ELF-1 (cell line): ENCODE results near the gene RBBP8NL.
A peak's percentile ranks its signal among the peaks of the same experiment; 100 is the strongest.

Source experiments
- DNase-seq: peaks from one replicate; pipeline ENCODE4 v3.0.0-alpha.2; 2016; ENCODE audit warnings: low read depth, low spot score

Gene RBBP8NL

GRCh38 chr20:62407221-62407992, 19.9 kb downstream of the RBBP8NL start, which contains the start of gene CABLES2:
Gene CABLES2, minus strand, starts transcription at chr20:62407285. Its CDS starts 9 bp downstream, at chr20:62407276.
- peak; percentile 88 for DNase-seq

DNA sequence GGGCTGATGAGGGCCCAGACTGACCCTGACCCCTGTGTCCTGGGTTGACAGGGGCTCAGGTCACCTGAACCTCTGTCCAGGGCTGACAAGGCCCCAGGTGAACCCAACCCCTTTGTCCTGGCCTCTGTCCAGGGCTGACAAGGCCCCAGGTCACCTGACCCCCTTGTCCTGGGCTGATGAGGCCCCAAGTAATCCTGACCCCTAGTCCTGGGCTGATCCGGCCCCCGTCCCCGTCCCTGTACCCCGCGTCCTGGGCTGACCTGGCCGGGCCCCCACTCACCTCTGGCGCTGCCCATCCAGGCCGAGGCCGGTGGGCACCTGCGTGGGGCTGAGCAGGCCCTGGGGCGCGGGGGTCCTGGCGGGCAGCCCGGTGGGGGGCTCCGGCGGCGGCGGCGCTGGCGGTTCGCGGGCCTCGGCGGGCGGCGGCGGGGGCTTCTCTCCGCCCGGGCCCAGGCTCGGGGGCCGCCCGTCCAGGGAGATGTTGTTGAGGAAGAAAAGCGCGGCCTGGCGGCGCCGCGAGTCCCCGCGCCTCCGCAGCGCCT, 20.6 kb downstream of the RBBP8NL start:
- DNase-seq: no peak

DNA sequence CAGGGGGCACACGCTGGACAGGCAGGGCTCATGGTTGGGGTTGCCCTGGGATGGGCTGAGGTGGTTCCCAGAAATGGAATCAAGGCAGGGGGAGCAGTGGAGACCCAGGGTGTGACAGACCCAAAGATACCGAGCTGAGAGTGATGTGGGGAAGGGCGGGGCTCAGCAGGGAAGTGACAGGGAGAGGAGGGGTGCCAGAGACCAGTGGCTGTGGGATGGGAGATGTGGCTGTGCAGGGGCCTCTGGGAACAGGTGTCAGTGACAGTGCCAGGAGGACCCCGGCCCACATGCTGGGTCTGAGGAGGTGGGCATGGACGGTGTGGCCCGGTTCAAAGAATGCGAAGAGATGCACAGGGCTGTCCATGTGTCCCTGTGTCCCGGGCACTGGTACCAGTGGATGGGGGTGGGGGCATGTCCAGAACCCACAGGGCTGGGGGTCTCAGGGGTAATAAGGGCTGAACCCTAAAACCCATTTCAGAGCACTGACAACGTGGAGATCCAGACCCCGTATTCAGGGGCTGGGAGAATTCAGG, 21.3 kb downstream of the RBBP8NL start:
- no peak for DNase-seq

- DNase-seq: peak; percentile 73
Observed at GRCh38 chr20:62405108-62405980, 22.0 kb downstream of the RBBP8NL start.

GRCh38 chr20:62404761-62405107, 22.6 kb downstream of the RBBP8NL start:
- no peak for DNase-seq

GRCh38 chr20:62404112-62404665, 23.1 kb downstream of the RBBP8NL start:
- DNase-seq: no peak

GRCh38 chr20:62403331-62403730, 24.0 kb downstream of the RBBP8NL start:
- no peak for DNase-seq

- no peak for DNase-seq
Observed at GRCh38 chr20:62402456-62403150, 24.7 kb downstream of the RBBP8NL start.

GRCh38 chr20:62401331-62401779, 26.0 kb downstream of the RBBP8NL start:
- peak; percentile 66 for DNase-seq

GRCh38 chr20:62400541-62400940, 26.8 kb downstream of the RBBP8NL start:
- DNase-seq: no peak

DNA sequence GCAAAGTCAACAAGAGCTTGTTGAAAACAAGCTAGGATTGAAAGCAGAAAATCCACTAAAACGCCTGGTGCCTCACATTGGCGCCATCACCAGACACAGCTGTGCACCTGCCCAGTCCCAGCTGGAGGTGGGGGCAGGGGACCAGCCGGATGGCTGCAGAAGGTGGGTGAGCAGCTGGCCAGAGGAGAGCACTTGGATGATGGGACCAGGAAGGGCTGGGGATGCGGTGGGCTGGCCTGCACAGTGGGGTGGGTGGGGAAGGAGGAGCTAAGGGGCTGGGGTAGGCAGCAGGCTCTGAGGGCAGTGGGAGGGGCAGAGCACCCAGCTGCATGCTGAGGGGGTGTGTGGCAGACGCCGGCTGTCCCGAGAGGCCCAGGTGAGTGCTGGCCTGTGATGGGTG, 27.3 kb downstream of the RBBP8NL start:
- DNase-seq: no peak

GRCh38 chr20:62398120-62398821, 29.1 kb downstream of the RBBP8NL start:
- DNase-seq: no peak

DNA sequence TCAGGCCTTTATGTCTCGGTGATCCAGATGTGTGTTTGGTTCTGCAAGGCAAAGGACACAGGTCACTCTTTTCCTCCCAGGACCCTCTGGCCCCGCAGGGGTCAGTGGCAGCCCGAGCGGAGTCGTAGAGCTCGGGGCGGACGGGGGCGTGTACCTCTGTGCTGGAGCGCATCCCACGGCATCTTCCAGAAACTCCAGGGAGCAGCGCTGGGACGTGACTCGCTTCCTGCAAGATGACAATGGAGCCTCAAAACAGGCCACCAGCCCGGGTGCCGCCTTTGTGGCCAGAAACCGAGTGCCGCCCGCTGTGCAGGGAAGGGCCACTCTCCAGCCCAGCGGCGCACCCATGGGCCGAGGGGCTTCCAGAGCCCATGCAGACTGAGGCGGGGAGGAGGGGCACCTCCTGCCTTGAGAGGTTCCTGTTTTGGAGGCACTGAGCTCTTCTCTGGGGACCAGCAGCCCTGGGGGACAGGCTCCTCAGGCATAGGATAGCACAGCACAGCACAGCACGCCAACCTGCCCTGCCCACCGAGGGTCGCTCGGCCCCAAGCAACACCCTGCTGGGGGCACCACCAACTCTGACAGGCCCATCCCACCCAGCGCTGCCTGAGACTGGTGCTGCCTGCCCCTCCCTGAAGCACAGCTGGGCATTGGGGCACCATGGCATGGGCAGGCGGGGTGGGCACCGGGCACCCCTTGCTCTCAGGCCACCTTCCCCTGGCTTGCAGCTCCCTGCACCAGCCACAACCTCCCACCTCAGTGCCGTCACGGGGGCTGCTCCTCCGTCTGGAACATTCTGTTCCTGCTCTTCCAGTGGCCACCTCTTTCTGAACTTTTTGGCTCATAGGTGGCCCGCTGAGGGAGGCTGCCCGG, 30.7 kb downstream of the RBBP8NL start:
- no peak for DNase-seq

- DNase-seq: no peak
Observed at GRCh38 chr20:62395311-62396242, 31.8 kb downstream of the RBBP8NL start.

DNA sequence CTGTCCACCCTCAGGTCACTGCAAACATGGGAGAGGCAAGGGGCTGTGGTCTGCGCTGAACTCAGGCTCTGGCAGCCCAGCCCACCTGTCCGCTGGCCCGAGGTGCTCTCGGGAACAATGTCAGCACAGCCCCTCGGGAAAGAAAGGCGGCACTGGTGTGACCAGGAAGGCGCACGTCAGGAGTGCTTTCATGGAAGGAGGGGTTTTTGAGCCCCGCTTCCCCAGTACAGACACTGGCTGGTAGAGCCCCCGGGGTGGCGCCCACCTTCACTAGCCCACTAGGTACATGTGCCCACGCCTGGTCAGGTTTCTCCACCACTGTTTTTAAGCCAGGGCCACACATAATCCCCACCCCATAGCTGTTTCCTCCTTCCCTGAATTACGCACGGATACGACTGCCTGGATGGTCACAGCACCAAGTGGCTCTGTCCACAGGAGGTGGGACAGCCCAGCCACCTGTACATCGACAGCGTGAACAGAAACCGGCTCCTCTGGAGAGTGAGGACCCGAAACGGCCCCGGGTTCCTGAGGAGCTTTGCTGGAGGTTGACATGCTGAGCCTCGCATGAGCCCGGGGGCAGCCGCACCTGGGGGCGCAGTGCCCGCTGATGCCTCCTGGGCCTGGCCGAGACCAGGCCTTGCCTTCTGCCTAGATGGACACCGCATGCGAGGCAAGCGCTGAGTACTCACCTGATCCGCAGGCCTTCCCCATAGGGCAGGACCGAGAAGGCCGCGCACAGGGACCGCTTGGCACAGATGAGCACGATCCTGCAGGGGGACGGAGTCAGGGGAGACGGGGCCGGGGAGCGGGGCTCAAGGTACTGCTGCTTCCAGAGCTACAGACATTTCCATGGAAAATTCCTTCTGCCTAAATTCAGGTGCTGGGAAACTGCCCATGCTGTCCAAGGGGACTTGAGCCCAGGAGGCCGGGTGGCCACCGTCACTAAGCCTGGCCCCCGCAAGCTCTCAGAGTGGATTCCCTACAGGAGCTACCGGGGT, 32.8 kb downstream of the RBBP8NL start:
- no peak for DNase-seq

GRCh38 chr20:62393830-62394229, 33.5 kb downstream of the RBBP8NL start:
- DNase-seq: no peak

GRCh38 chr20:62393335-62393665, 34.0 kb downstream of the RBBP8NL start:
- DNase-seq: no peak
